Body of pancreas (tissue), 4 donors: ENCODE measurements around the gene ZFP36L1. TPM values are rescaled to one million over a fixed set of nuclear protein-coding genes. Genes with fewer than 3 reads are reported as not detected.

Experiments
- ATAC-seq: fragments of 150-250 bp; one replicate; pipeline ENCODE4 v1.9.1; 2016
- DNase-seq, 4 donors: peaks; one replicate each; pipeline ENCODE4 v3.0.0-alpha.2; 2019
- H3K27ac ChIP-seq, 4 donors: fragments of 200-600 bp; sonication (generic); 1 replicate in 3 of 4; 2 replicates in 1 of 4; pipeline versions ENCODE4 v1.5.1 to v1.6.1; 2016 to 2019; ENCODE audit warnings: mild to moderate bottlenecking in 1 of 4, mixed read lengths in 1 of 4, moderate library complexity in 1 of 4
- H3K27me3 ChIP-seq, 2 donors: fragments of 200-600 bp; sonication (generic); one replicate each; pipeline ENCODE4 v1.6.0; 2016; ENCODE audit warnings: mild to moderate bottlenecking in 1 of 2
- H3K36me3 ChIP-seq, 2 donors: fragments of 200-600 bp; sonication (generic); replicated peaks in 1 of 2; 2 replicates each; pipeline ENCODE4 v1.5.1; 2016; ENCODE audit warnings: low read depth in 2 of 2; ENCODE audit not compliant: insufficient read depth in 1 of 2
- H3K4me1 ChIP-seq: fragments of 200-600 bp; sonication (generic); one replicate; pipeline ENCODE4 v1.6.0; 2016
- H3K4me3 ChIP-seq, 2 donors: fragments of 200-600 bp; sonication (generic); 1 replicate in 1 of 2; 2 replicates in 1 of 2; pipeline ENCODE4 v1.5.1; 2016 to 2019
- H3K9me3 ChIP-seq, 3 donors: fragments of 200-600 bp; sonication (generic); 1 replicate in 2 of 3; 2 replicates in 1 of 3; pipeline ENCODE4 v1.5.1; 2016
- CTCF ChIP-seq, 7 experiments: fragments of 450-650 bp in 4 of 7; fragments of 200-600 bp in 3 of 7; sonication (generic) in 3 of 7; IDR thresholded peaks; one replicate each; pipeline ENCODE4 v1.5.1; 2016 to 2019; ENCODE audit warnings: antibody characterized with exemption in 7 of 7
- POLR2A ChIP-seq, 3 donors: fragments of 450-650 bp; IDR thresholded peaks; one replicate each; pipeline ENCODE4 v1.6.1; 2016; ENCODE audit warnings: antibody characterized with exemption in 3 of 3, mild to moderate bottlenecking in 2 of 3
- whole genome bisulfite sequencing, 2 donors: methylation state at CpG; one replicate each; pipeline ENCODE4 v1.1.5; 2017; 5-methylcytosine and 5-hydroxymethylcytosine counted together
- intact Hi-C: fragments of 100-400 bp; cut with DNase I; formaldehyde crosslinking; loops from one replicate; pipeline ENCODE4 v1.15.1; 2023
- total RNA-seq, 2 donors: library from RNA; depleted of rRNA; stranded (reverse); fragments of >200 nt; gene quantifications; one replicate each; pipeline ENCODE4 v1.1.0, GENCODE V29; 2016

Gene ZFP36L1
- total RNA-seq, 2 donors from 2014 or later: 155 to 365 TPM

GRCh38 chr14:68820999-68821683 is 28.3 kb upstream of the ZFP36L1 start:
- no peak for ATAC-seq
- Histone ChIP-seq H3K27me3 (no peaks in the 10 kb centered on the region), H3K4me3 (no peak overlapping the region), H3K27ac (no peak overlapping the region), H3K36me3 (no peaks in the 10 kb centered on the region), H3K4me1 (peaks cover 29% of the 10 kb centered on the region), H3K9me3 (no peaks in the 10 kb centered on the region)
- no peak for DNase-seq
- 47 to 78% methylated on average over 2 to 17 of the region's 18 CpGs for WGBS, 2 donors
- TF ChIP-seq CTCF (IDR thresholded peaks at IDR 0.05) (no peak), POLR2A (IDR thresholded peaks at IDR 0.05) (no peak)
- intact Hi-C loops: loop anchor here (5.0 kb wide), 1 partner anchor 884 kb away; no protein-coding TSS in a partner anchor

- no peak for ATAC-seq
- DNase-seq: no peak
- Histone ChIP-seq H3K4me3 (no peak overlapping the region), H3K4me1 (peaks cover 35% of the 10 kb centered on the region), H3K27me3 (no peaks in the 10 kb centered on the region), H3K9me3 (no peaks in the 10 kb centered on the region), H3K27ac (no peak overlapping the region), H3K36me3 (no peaks in the 10 kb centered on the region)
- no peak for TF ChIP-seq POLR2A (IDR thresholded peaks at IDR 0.05)
- intact Hi-C loops: loop anchor here (5.0 kb wide), 1 partner anchor 883 kb away; no protein-coding TSS in a partner anchor
- WGBS, 2 donors: 74 to 81% methylated on average over 3 to 4 of the region's 4 CpGs
Measured at GRCh38 chr14:68820536-68820935, 27.7 kb upstream of the ZFP36L1 start.

GRCh38 chr14:68820119-68820518 is 27.3 kb upstream of the ZFP36L1 start:
- 87 to 93% methylated on average over 8 to 9 of the region's 9 CpGs for WGBS, 2 donors
- Histone ChIP-seq H3K27ac (no peak overlapping the region), H3K4me3 (no peak overlapping the region), H3K9me3 (no peaks in the 10 kb centered on the region), H3K4me1 (peaks cover 35% of the 10 kb centered on the region), H3K27me3 (no peaks in the 10 kb centered on the region), H3K36me3 (no peaks in the 10 kb centered on the region)
- DNase-seq (no peak), ATAC-seq (no peak)
- intact Hi-C loops: loop anchor here (5.0 kb wide), 1 partner anchor 883 kb away; no protein-coding TSS in a partner anchor
- no peak for TF ChIP-seq POLR2A (IDR thresholded peaks at IDR 0.05)
- no peak for TF ChIP-seq CTCF (IDR thresholded peaks at IDR 0.05)

GRCh38 chr14:68819260-68819691 is 26.4 kb upstream of the ZFP36L1 start:
- no peak for TF ChIP-seq CTCF (IDR thresholded peaks at IDR 0.05)
- TF ChIP-seq POLR2A (IDR thresholded peaks at IDR 0.05): no peak
- DNase-seq (peak in 1 of 4 donors; percentile 48), ATAC-seq (no peak)
- 57 to 66% methylated on average over 10 of the region's 10 CpGs for WGBS, 2 donors
- no peaks in the 10 kb centered on the region for H3K36me3 ChIP-seq
- H3K4me1 ChIP-seq: peaks cover 35% of the 10 kb centered on the region
- H3K27me3 ChIP-seq: no peaks in the 10 kb centered on the region
- intact Hi-C loops: no loop called here
- no peak overlapping the region for H3K4me3 ChIP-seq
- H3K27ac ChIP-seq: peak overlapping the region in 2 of 4 donors; percentile 14 to 38
- no peaks in the 10 kb centered on the region for H3K9me3 ChIP-seq

GRCh38 chr14:68817506-68818212 is 24.8 kb upstream of the ZFP36L1 start:
- no peak overlapping the region for H3K27ac ChIP-seq
- intact Hi-C loops: no loop called here
- no peaks in the 10 kb centered on the region for H3K36me3 ChIP-seq
- no peaks in the 10 kb centered on the region for H3K9me3 ChIP-seq
- H3K4me3 ChIP-seq: no peak overlapping the region
- 85 to 94% methylated on average over 2 to 3 of the region's 3 CpGs for WGBS, 2 donors
- no peak for DNase-seq
- H3K27me3 ChIP-seq: no peaks in the 10 kb centered on the region
- TF ChIP-seq POLR2A (IDR thresholded peaks at IDR 0.05) (no peak), CTCF (IDR thresholded peaks at IDR 0.05) (no peak)
- ATAC-seq: no peak
- H3K4me1 ChIP-seq: peaks cover 41% of the 10 kb centered on the region
